Measurements from ENCODE around the gene DRG2.

DRG2 gene

DNA sequence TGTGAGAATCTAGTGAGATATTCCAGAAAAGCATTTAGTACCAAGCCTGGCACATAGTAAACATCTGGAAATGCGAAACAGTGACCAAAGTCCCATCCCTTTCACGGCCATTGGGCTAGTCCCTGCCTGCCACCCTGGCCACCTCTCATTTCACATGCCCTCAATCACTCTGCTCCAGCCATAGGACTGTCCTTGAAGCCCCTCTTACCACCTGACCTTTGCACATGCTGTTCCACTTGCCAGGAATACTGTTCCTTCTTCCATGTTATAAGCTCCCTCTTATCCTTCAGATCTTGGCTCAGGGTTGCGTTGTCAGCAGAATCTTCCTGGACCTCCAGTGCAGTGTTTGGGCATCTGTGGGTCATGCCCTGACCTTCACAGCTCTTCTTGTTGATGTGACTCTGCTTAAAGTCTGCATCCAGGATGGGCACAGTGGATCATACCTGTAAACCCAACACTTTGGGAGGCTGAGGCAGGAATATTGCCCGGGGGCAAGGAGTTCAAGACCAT is 22.9 kb downstream of the DRG2 start:
- TF ChIP-seq, protein P1, sequence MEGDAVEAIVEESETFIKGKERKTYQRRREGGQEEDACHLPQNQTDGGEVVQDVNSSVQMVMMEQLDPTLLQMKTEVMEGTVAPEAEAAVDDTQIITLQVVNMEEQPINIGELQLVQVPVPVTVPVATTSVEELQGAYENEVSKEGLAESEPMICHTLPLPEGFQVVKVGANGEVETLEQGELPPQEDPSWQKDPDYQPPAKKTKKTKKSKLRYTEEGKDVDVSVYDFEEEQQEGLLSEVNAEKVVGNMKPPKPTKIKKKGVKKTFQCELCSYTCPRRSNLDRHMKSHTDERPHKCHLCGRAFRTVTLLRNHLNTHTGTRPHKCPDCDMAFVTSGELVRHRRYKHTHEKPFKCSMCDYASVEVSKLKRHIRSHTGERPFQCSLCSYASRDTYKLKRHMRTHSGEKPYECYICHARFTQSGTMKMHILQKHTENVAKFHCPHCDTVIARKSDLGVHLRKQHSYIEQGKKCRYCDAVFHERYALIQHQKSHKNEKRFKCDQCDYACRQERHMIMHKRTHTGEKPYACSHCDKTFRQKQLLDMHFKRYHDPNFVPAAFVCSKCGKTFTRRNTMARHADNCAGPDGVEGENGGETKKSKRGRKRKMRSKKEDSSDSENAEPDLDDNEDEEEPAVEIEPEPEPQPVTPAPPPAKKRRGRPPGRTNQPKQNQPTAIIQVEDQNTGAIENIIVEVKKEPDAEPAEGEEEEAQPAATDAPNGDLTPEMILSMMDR (IDR thresholded peaks at IDR 0.05), result no peak

DNA sequence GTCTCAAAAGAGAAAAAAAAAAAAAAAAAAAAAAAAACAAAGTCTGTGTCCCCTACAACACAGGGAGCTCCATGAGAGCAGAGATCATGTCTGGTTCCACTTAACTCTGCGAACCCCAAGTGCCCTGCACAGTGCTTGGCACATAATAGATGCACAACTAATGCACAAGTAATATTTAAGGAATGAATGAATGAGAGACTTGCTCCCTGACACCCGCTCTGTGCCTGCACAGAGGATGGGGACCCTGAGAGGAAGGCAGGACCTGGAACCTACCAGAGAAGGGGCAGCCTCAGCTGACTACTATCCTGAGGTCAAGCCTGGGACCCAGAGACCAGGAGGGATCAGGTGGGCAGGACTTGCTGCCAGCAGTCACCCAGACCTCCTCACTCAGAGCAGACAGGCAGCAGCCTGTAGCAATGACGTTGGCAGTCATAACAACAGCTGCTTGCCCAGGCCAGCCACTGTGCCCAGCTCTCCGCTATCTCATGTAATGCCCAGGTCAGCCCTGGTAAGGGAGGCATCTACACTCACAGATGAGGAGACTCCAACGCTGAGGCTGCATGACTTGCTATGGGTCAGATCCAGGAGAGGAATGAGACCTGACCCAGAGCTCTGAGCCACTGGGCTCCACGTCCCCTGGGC is 23.7 kb downstream of the DRG2 start:
- TF ChIP-seq, protein P1 (IDR thresholded peaks at IDR 0.05), result no peak

DNA sequence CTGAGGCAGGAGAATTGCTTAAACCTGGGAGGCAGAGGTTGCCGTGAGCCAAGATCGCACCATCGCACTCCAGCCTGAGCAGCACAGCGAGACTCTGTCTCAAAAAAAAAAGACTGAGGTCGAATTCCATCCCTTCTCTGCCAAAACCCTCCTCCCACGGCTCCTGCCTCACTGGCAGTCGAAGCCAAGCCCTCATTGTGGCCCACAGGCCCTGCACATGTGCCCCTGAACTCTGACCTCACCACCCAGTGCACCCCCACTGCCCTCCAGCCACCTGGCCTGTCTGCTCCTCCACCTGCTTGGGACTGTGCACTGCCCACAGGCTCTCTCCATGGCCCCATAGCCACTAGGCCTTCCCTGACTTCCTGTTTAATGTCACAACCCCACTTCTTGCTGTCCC is 27.8 kb downstream of the DRG2 start:
- TF ChIP-seq, protein P1 (IDR thresholded peaks at IDR 0.05), result no peak

DNA sequence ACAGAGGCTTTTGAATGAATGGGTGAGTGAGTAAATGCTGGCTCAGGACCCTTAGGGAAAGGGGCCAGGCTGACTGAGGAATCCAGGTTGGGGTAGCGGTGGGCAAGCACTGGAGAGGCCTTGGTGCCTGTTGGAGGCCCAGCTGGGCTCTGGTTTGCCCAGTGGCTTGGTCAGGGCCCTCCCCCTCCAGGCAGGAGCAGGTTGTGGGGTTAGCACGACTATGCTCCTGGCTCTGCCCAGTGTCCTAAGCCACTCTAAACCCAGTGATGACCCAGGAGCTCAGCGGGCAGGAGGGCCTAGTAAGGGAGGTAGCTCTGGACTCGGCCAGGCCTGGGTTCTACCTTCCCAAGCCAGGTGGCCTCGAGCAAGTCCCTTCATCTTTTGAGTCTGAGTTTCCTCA is 28.3 kb downstream of the DRG2 start:
- TF ChIP-seq, protein P1 (IDR thresholded peaks at IDR 0.05), result no peak

DNA sequence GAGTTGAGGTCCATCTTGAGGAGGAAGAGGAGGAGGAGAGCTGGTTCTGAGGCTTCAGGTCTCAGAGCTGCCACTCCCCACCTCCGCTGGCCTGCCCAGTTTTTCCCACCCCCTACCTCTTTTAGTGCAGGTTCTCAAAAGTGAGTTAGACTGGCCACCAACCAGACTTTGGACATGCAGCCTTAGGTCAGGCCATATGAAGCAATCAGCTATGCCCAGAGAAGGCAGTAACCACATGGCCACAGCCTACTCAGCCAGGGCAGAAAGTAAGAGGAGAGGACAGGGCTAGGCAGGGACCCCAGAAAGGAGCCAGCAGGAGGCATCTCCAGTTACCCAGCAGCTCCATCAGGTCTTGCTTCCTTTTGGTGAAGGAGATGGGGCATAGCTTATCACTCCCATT is 29.8 kb downstream of the DRG2 start:
- TF ChIP-seq, protein P1 (IDR thresholded peaks at IDR 0.05), result no peak

DNA sequence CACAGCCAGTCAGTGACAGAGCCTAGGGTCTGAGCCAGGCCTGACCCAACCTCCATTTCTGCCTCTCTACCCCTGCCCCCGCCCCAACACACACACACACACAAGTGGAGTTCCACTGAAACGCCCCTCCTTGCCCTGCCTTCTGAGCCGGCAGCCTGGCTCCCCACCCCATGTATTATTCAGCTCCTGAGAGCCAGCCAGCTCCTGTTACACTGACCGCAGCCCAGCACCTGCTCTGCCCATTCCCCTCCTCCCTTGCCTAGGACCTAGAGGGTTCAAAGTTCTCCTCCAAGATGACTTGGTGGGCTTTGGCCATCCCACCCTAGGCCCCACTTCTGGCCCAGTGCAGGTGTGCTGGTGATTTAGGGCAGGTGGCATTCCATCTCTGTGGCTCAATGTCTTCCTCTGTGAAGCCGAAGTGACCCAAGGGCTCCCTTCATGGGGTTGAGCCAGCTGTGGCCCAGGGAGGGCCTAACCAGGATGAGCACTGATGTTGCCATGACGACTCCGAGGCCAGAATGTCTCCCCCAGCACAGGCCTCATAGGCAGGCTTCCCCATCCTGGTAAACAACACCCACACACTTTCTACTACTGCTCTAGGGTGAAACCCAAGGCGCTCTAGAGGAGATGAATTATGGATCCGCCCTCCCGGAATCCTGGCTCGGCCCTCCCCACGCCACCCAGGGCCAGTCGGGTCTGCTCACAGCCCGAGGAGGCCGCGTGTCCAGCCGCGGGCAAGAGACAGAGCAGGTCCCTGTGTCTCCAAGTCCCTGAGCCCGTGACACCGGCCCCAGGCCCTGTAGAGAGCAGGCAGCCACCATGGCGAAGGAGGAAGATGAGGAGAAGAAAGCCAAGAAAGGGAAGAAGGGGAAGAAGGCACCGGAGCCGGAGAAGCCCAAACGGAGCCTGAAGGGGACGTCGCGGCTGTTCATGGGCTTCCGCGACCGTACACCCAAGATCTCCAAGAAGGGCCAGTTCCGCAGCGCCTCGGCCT is 30.5 kb downstream of the DRG2 start:
- TF ChIP-seq, protein P1 (IDR thresholded peaks at IDR 0.05), result no peak

DNA sequence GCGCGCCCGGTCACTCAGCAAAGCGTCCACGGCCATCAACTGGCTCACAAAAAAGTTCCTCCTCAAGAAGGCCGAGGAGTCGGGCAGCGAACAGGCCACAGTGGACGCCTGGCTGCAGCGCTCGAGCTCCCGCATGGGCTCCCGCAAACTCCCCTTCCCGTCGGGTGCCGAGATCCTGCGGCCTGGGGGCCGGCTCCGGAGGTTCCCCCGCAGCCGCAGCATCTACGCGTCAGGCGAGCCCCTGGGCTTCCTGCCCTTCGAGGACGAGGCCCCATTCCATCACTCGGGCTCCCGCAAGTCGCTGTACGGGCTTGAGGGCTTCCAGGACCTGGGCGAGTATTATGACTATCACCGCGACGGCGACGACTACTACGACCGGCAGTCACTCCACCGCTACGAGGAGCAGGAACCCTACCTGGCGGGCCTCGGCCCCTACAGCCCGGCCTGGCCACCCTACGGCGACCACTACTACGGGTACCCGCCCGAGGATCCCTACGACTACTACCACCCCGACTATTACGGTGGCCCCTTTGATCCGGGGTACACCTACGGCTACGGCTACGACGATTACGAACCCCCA is 31.5 kb downstream of the DRG2 start:
- TF ChIP-seq, protein P1 (IDR thresholded peaks at IDR 0.05), result no peak
